IMR-90 (cell line): Measurements from ENCODE around the gene PPIAL4G. TPM values are rescaled to one million over a fixed set of nuclear protein-coding genes. Genes with fewer than 3 reads are reported as not detected.
"Not testable (repeated sequence)": the region's sequence is repeated elsewhere in the genome, so short reads cannot be mapped to it uniquely, and the experiment has no call there.

ENCODE experiments used
- ATAC-seq: fragments of 200-7000 bp; cut with Tn5 transposase; 2 replicates; pipeline ENCODE4 v1.9.1; 2020; ENCODE audit warnings: low read depth, mild to moderate bottlenecking, moderate library complexity
- BruUV-seq: library from RNA; stranded (reverse); fragments of 400-500 nt; replicated peaks from 2 replicates; lab custom pipeline; 2021; lab: Mats Ljungman, UMichigan
- CTCF ChIA-PET: fragments of 300-600 bp; formaldehyde crosslinking; extraction: SDS; loops from one replicate; lab custom pipeline; 2021; ENCODE audit warnings: antibody characterized with exemption; lab: Yijun Ruan, JAX
- POLR2A ChIA-PET: fragments of 300-600 bp; sonication (Branson Sonifier 250); formaldehyde crosslinking; loops from one replicate; lab custom pipeline; 2022; ENCODE audit warnings: antibody characterized with exemption; ENCODE audit not compliant: unreplicated experiment; lab: Charles Lee
- DNase-seq: peaks from one replicate; pipeline ENCODE4 v3.0.0; 2013
- H2AFZ ChIP-seq: replicated peaks from 2 replicates; pipeline ENCODE3; 2013; ENCODE audit warnings: low read length, mild to moderate bottlenecking; ENCODE audit not compliant: poor library complexity
- H2AK5ac ChIP-seq: 2 replicates; pipeline ENCODE4 v1.6.1; 2013; ENCODE audit warnings: low read depth, low read length, inconsistent platforms
- H2AK9ac ChIP-seq: replicated peaks from 2 replicates; pipeline ENCODE3; 2013; ENCODE audit warnings: mild to moderate bottlenecking, low read depth, low read length, moderate library complexity; ENCODE audit not compliant: poor library complexity
- H2BK120ac ChIP-seq: 2 replicates; pipeline ENCODE4 v1.6.1; 2013; ENCODE audit warnings: low read depth, low read length, inconsistent platforms
- H2BK15ac ChIP-seq: 3 replicates; pipeline ENCODE4 v1.6.1; 2013; ENCODE audit warnings: low read depth, low read length, inconsistent platforms
- H2BK20ac ChIP-seq: 2 replicates; pipeline ENCODE4 v1.6.1; 2013; ENCODE audit warnings: low read depth, mild to moderate bottlenecking, inconsistent platforms, low read length, moderate library complexity
- H2BK5ac ChIP-seq: 2 replicates; pipeline ENCODE4 v1.6.1; 2013; ENCODE audit warnings: mild to moderate bottlenecking, low read depth, low read length, inconsistent platforms; ENCODE audit not compliant: poor library complexity, severe bottlenecking
- H3K14ac ChIP-seq: replicated peaks from 2 replicates; pipeline ENCODE4 v1.6.1; 2013; ENCODE audit warnings: low read depth, low read length, inconsistent platforms
- H3K18ac ChIP-seq: 2 replicates; pipeline ENCODE4 v1.6.1; 2013; ENCODE audit warnings: low read depth, low read length, control low read depth
- H3K23ac ChIP-seq: 2 replicates; pipeline ENCODE4 v1.6.1; 2013; ENCODE audit warnings: low read depth, low read length, inconsistent platforms
- H3K27ac ChIP-seq: 2 replicates; pipeline ENCODE4 v1.5.1; 2013; ENCODE audit warnings: mild to moderate bottlenecking, control low read depth, low read length; ENCODE audit not compliant: insufficient read depth
- H3K27me3 ChIP-seq: 2 replicates; pipeline ENCODE4 v1.6.1; 2013; ENCODE audit warnings: low read length; ENCODE audit not compliant: control insufficient read depth, insufficient read depth
- H3K36me3 ChIP-seq: 2 replicates; pipeline ENCODE4 v1.6.1; 2013; ENCODE audit warnings: low read length, mixed read lengths; ENCODE audit not compliant: control insufficient read depth, insufficient read depth
- H3K4ac ChIP-seq: 2 replicates; pipeline ENCODE4 v1.6.1; 2013; ENCODE audit warnings: low read depth, low read length, inconsistent platforms
- H3K4me1 ChIP-seq: 2 replicates; pipeline ENCODE4 v1.6.1; 2013; ENCODE audit warnings: low read length, mixed read lengths; ENCODE audit not compliant: control insufficient read depth, insufficient read depth
- H3K4me2 ChIP-seq: 2 replicates; pipeline ENCODE4 v1.6.1; 2013; ENCODE audit warnings: low read depth, mild to moderate bottlenecking, control low read depth, low read length, moderate library complexity
- H3K4me3 ChIP-seq: 2 replicates; pipeline ENCODE4 v1.5.1; 2013; ENCODE audit warnings: low read depth, mild to moderate bottlenecking, control low read depth, low read length, moderate library complexity; ENCODE audit not compliant: insufficient read depth
- H3K56ac ChIP-seq: 2 replicates; pipeline ENCODE4 v1.6.1; 2013; ENCODE audit warnings: low read length, inconsistent platforms; ENCODE audit not compliant: insufficient read depth; ENCODE audit errors: extremely low read depth
- H3K79me1 ChIP-seq, 2 experiments: 2 replicates each; pipeline ENCODE4 v1.6.1; 2013; ENCODE audit warnings: low read length in 2 of 2, inconsistent platforms in 1 of 2, low read depth in 1 of 2
- H3K9ac ChIP-seq: 2 replicates; pipeline ENCODE4 v1.6.1; 2013; ENCODE audit warnings: low read depth, low read length, control low read depth
- H3K9me1 ChIP-seq: 2 replicates; pipeline ENCODE4 v1.6.1; 2013; ENCODE audit warnings: low read length, inconsistent platforms; ENCODE audit not compliant: insufficient read depth
- H3K9me3 ChIP-seq: 2 replicates; pipeline ENCODE4 v1.6.1; 2013; ENCODE audit warnings: low read length; ENCODE audit not compliant: control insufficient read depth, insufficient read depth
- H4K20me1 ChIP-seq: 2 replicates; pipeline ENCODE4 v1.6.1; 2013; ENCODE audit warnings: low read length, inconsistent platforms; ENCODE audit not compliant: insufficient read depth
- H4K5ac ChIP-seq: 2 replicates; pipeline ENCODE4 v1.6.1; 2013; ENCODE audit warnings: mild to moderate bottlenecking, low read depth, low read length, control low read depth
- H4K8ac ChIP-seq, 2 experiments: 2 replicates each; pipeline ENCODE4 v1.6.1; 2013; ENCODE audit warnings: low read depth in 2 of 2, low read length in 2 of 2, control low read depth in 1 of 2, inconsistent platforms in 1 of 2
- H4K91ac ChIP-seq: 2 replicates; pipeline ENCODE4 v1.6.1; 2013; ENCODE audit warnings: low read depth, low read length, inconsistent platforms; ENCODE audit not compliant: insufficient read depth
- WGBS, 2 experiments: methylation state at CpG; one replicate each; pipeline versions ENCODE4 v1.1.5 to v1.1.7; 2013; ENCODE audit warnings: missing lambda C conversion rate in 2 of 2; ENCODE audit not compliant: insufficient read length in 1 of 2; ENCODE audit errors: extremely low coverage in 2 of 2; 5-methylcytosine and 5-hydroxymethylcytosine counted together
- dilution Hi-C: fragments of 300-500 bp; cut with HindIII; formaldehyde crosslinking; loops from one replicate; pipeline ENCODE4 v1.14.3; 2018; ENCODE audit warnings: low sequenced_read_pairs; ENCODE audit not compliant: unreplicated experiment
- in situ Hi-C: fragments of 300-500 bp; cut with MboI; formaldehyde crosslinking; loops from 3 replicates; pipeline ENCODE4 v1.14.3; 2019; ENCODE audit warnings: low sequenced_read_pairs, inconsistent platforms, mixed read lengths
- intact Hi-C: fragments of 100-400 bp; cut with micrococcal nuclease; formaldehyde crosslinking; loops from 2 replicates; pipeline ENCODE4 v1.10.0; 2022
- polyA plus RNA-seq, 3 experiments: library from polyadenylated mRNA; depleted of rRNA; stranded (reverse); fragments of >200 nt; gene quantifications; 2 replicates each; pipeline ENCODE4 v1.2.3, GENCODE V29; 2012; ENCODE audit warnings: low replicate concordance in 1 of 3
- total RNA-seq: library from RNA; depleted of rRNA; stranded (reverse); fragments of >200 nt; gene quantifications from 2 replicates; pipeline ENCODE4 v1.2.3, GENCODE V29; 2012

Gene PPIAL4G
- total and polyA plus RNA-seq, 2 of the 4 experiments (the other 2 are of a cell fraction), result not detected

- H3K9me3 ChIP-seq, H3K27me3 ChIP-seq, H3K9me1 ChIP-seq, H3K23ac ChIP-seq, intact Hi-C loops, H2BK15ac ChIP-seq, H4K5ac ChIP-seq, H2BK120ac ChIP-seq, H2AFZ ChIP-seq, H3K56ac ChIP-seq, H3K4me2 ChIP-seq, H3K27ac ChIP-seq, H3K9ac ChIP-seq, H4K8ac ChIP-seq, DNase-seq, H2AK9ac ChIP-seq, H3K14ac ChIP-seq, H4K91ac ChIP-seq, H3K18ac ChIP-seq, H2AK5ac ChIP-seq, POLR2A ChIA-PET, CTCF ChIA-PET, ATAC-seq, H3K79me1 ChIP-seq, dilution Hi-C loops, H3K4me1 ChIP-seq, BruUV-seq, H4K20me1 ChIP-seq, H2BK20ac ChIP-seq, H3K36me3 ChIP-seq, H3K4me3 ChIP-seq, H2BK5ac ChIP-seq, in situ Hi-C loops, H3K4ac ChIP-seq: not testable (repeated sequence)
- no CpG with 5 or more reads among the region's 28 CpGs for WGBS, 2 experiments
Observed at GRCh38 chr1:148459694-148460093, 23.4 kb downstream of the PPIAL4G start.
